Measurements from ENCODE around the gene MB.

GRCh38 chr22:35651085-35651484 lies 34.0 kb upstream of the MB start:
- TF ChIP-seq GATA3 (IDR thresholded peaks at IDR 0.05; ENCODE audit: low read depth, low read length) (no peak), GATA2 (IDR thresholded peaks at IDR 0.05; ENCODE audit: low read depth, low read length) (no peak)

All from SH-SY5Y (cell line).